DOHH2 (cell line): ENCODE data around the gene NFKB1.

Experiments
- EZH2phosphoT487 ChIP-seq: fragments of 200-600 bp; sonication (generic); IDR thresholded peaks from 2 replicates; pipeline ENCODE4 v1.6.1; 2017; ENCODE audit warnings: borderline replicate concordance, mild to moderate bottlenecking, antibody characterized with exemption, low read length, moderate library complexity, mixed read lengths
- TF ChIP-seq, protein P1 (sequence below): fragments of 200-600 bp; sonication (generic); IDR thresholded peaks from one replicate; pipeline ENCODE4 v1.5.1; 2014; ENCODE audit warnings: antibody characterized with exemption, mild to moderate bottlenecking, low read depth, low read length; ENCODE audit not compliant: poor library complexity, severe bottlenecking

DNA sequence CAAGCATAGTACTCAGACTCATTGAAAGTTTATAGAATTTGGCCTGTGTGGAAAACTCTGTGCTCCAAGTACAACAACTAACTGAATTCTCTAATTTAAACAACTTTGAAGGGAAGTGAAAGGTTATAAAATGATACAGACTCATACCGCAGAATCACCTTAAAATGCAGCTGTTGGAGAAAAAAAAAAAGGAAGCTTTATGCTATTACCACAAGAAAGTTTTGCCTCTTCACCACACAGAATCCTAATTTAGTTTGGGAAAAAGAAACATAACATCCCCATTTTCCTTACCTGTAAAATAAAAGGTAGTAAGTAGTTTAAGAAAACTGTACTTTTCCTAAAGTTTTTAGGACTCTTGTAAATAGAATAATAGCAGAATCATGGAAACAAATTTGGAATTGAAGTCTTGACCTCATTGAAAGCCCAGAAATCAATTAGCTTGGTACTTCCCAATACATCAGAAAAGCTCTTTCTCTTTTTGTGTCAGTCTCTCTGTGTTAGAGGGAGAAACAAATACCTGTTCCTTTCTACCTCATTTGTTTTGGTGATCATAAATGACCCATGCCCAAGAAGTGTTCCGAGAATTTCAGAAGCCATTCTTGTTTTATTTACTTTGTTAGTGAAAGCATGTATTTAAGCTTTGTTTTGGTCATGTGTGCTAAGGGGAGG is 78.8 kb downstream of the NFKB1 start:
- TF ChIP-seq, protein P1, sequence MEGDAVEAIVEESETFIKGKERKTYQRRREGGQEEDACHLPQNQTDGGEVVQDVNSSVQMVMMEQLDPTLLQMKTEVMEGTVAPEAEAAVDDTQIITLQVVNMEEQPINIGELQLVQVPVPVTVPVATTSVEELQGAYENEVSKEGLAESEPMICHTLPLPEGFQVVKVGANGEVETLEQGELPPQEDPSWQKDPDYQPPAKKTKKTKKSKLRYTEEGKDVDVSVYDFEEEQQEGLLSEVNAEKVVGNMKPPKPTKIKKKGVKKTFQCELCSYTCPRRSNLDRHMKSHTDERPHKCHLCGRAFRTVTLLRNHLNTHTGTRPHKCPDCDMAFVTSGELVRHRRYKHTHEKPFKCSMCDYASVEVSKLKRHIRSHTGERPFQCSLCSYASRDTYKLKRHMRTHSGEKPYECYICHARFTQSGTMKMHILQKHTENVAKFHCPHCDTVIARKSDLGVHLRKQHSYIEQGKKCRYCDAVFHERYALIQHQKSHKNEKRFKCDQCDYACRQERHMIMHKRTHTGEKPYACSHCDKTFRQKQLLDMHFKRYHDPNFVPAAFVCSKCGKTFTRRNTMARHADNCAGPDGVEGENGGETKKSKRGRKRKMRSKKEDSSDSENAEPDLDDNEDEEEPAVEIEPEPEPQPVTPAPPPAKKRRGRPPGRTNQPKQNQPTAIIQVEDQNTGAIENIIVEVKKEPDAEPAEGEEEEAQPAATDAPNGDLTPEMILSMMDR, result no peak
- no peak for TF ChIP-seq EZH2phosphoT487
